Urothelium cell line (cell line): ENCODE data around the gene KCNE2.
"Not testable (repeated sequence)": the region's sequence is repeated elsewhere in the genome, so short reads cannot be mapped to it uniquely, and the experiment has no call there.

Experiments used
- DNase-seq: peaks from one replicate; pipeline ENCODE4 v3.0.0; 2011; ENCODE audit warnings: low spot score, mixed read lengths
- FAIRE-seq: peaks from 2 replicates; lab custom pipeline; 2011; peaks lifted over from hg19 to GRCh38; lab: Jason Lieb, UNC

KCNE2 gene

DNA sequence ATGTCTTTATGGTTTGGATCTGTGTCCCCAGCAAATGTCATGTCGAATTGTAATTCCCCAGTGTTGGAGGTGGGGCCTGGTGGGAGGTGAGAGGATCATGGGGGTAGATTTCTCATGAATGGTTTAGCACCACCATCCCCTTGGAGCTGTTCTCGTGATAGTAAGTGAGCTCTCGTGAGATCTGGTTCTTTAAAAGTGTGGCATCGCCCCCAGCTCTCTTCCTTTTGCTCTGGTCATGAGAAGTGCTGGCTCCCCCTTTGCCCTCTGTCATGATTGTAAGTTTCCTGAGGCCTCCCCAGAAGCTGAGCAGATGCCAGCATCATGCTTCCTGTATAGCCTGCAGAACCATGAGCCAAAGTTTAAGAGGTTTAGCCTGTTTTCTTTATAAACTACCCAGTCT, 11.2 kb upstream of the KCNE2 start:
- DNase-seq (no peak), FAIRE-seq (no peak)

DNA sequence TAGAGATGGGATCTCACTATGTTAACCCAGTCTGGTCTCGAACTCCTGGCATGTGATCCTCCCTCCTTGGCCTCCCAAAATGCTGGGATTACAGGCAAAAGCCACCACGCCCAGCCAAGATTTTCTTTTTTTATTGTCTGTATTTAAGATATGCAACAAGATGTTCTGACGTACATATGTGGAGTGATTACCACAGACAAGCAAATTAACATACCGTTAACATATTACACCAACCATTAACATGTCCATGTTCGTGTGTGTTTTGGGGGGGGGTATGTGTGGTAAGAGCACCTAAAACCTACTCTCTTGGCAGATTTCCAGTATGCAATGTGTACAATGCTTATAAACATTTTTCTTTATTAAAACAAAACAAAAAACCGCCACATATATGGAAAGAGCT, 10.6 kb upstream of the KCNE2 start:
- FAIRE-seq (no peak), DNase-seq (no peak)

DNA sequence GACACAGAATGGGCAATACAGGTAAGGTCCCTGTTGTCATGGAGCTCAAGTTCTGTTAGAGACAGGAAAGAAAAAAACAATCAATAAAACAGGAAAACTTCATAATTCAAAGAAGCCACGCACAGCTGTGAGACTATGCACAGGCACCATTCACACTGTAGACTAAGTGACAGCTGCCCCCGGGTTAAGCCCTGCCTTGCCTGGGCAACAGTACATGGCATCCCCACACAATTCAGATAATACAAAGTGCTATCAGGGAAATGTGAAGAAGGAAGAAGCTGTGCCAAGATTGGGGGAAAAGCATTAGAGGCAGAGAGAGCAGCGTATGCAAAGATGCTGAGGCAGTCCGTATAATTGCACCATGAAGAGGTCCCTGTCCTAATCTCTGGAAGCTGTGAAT, 9.0 kb upstream of the KCNE2 start:
- no peak for DNase-seq
- no peak for FAIRE-seq

DNA sequence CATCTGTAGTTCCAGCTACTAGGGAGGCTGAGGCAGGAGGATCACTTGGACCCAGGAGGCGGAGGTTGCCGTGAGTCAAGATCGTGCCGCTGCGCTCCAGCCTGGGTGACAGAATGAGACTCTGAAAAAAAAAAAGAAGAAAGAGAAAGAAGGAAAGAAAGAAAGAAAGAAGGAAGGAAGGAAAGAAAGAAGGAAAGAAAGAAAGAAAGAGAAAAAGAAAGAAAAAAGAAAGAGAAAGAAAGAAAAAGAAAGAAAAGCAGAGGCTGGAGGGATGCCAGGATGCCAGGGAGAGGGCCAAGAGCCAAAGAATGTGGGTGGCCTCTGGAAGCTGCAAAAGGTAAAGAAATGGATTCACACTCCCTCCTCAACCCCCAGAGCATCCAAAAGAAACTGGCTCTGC, 8.2 kb upstream of the KCNE2 start:
- DNase-seq, result no peak
- FAIRE-seq, result no peak

DNA sequence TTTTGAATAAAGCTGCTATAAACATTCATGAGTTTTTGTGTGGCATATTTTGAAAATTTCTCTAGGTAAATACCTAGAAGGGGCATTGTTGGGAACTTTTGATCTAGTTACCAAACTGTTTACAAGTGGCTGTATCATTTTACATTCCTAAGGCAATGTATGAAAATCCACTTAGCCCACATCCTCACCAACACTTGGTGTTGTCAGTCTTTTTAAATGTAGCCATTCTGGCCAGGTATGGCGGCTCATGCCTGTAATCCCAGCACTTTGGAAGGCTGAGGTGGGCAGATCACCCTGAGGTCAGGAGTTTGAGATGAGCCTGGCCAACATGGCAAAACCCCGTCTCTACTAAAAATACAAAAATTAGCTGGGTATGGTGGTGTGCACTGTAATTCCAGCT, 5.9 kb upstream of the KCNE2 start:
- no peak for FAIRE-seq
- DNase-seq, result no peak

DNA sequence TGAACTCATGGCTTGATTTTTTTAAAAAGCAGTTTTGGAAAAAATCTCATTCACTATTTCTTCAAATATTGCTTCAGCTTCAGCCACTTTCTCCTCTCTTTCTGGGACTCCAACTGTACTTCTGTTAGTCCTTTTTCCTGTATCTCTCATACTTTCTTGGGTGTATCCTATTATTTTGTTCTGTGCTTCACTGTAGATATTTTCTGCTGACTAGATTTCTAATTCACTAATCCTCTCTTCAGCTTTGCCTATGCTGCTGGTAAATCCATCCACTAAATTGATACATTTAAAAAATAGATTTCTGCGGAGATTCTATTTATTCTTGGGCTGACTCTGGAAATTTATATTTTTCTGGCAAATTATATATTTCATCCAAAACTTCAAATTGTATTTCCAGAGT, 4.9 kb upstream of the KCNE2 start:
- FAIRE-seq, result no peak
- no peak for DNase-seq

DNA sequence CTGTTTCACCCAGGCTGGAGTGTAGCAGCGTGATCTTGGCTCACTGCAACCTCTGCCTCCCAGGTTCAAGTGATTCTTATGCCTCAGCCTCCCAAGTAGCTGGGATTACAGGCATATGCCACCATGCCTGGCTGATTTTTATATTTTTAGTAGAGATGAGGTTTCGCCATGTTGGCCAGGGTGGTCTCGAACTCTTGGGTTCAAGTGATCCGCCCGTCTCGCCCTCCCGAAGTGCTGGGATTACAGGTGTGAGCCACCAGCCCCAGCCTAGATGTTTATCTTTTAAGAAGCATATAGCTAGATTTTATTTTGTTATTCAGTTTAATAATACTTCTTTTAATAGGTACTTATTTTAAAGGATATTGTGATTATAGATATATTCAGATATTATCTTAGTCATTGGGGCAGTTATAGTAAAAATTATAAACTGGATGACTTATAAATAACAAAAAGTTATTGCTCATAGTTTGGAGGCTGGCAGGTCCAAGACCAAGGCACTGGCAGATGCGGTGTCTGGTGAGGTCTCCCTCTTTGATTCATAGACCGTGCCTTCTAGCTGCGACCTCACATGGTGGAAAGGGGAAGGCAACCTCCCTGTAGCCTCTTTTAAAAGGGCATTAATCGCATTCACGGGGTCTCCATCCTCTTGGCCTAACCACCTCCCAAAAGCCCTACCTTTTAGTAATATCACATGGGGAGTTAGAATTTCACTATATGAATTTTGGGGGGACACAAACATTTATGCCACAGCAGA, 3.1 kb upstream of the KCNE2 start:
- DNase-seq (no peak), FAIRE-seq (no peak)

DNA sequence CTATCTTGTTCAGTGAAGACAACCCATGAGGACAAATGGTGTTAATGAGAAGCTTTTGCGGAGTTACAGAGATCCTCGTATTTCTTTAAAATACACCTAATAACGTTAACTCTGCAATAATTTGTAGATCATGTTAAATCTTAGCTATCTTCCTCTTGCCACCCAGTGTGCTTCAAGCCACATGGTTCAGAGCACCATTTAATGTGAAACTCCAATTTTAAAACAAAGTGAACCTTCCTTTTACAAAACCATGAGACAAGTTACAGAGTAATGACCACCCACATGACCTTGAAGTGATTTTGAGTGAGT, 1.7 kb upstream of the KCNE2 start:
- no peak for FAIRE-seq

DNA sequence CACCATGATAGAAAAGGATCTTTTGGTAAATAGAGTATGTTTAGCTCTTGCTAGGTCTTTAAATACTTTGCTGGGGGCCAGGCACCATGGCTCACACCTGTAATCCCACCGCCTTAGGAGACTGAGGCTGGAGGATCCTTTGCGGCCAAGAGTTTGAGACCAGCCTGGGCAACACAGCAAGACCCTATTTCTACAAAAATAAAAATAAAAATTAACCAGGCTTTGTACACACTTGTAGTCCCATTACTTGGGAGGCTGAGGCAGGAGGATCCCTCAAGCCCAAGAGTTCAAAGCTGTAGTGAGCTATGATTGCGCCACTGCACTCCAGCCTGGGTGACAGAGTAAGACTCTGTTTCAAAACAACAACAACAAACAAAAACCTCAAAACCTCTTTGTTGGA, 1.1 kb upstream of the KCNE2 start:
- no peak for FAIRE-seq

More for the DNA sequence above, 1.7 kb upstream of the KCNE2 start:
- DNase-seq, result no peak

DNA sequence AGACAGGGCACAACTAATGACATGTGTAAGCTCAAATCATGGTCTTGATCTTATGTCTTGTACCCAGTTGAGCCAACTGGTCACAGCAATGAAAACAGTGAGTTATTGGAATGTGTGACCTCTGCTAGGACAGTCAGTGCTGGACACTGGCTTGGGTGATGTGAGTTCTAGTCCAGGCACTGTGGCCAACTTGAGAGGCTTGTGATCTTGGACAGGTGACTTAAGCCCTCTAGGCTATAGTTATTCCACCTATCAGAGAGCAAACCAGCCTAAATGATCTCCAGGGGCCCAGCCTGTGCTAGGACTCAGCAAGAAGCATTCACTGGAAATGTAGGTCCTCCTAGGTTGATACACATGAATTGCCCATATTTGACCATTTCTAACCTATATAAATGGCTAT, 1.1 kb downstream of the KCNE2 start:
- FAIRE-seq (no peak), DNase-seq (no peak)

More for the DNA sequence above, 1.1 kb upstream of the KCNE2 start:
- no peak for DNase-seq

DNA sequence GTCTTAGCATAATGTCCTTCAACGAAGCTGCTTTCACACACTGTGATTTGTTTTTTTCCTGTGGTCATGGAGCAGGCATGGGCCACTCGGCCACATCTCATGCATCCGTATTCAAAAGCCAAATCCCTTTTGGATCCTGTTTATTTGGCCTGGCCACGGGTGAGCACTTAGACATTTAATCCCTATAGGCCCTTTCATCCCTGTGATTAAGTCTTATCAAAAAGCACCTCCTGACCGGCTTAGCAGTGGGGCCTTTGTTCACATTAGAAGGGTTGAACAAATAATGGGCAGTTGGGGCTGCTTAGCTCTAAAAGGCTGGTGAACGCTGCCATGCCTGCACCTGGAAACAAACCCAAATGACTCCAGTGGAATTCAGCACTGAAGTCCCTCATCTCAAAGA, 2.0 kb downstream of the KCNE2 start:
- no peak for DNase-seq
- FAIRE-seq, result no peak

DNA sequence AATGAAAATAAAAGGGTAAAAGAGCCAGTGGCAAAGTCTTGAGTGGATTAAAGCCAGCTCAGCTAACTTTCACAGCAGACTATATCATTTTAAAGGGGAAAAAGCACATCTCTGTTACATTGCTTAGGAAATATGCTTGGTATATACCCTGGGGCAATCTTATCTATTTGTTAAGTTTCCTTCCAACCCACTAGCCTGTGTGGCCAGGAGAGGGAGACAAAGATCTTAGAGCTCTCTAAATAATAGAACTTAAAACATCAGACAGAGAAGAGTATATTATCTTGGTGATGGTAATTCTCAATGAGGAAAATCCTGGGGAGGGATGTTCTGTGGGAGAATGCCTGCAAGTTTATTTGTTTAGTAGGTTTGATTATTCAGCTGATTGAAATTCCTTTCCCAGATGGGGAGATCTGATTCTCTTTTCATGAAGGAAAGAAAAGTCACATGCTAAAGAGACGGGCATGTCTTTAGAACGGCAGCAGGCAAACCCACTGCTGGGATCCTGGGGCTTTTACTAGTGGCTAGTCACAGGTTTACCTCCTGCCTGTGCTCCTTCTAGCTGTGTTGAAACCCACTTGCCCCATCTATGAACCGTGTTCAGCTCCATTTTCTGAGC, 3.6 kb downstream of the KCNE2 start:
- DNase-seq (peak; percentile 30), FAIRE-seq (no peak)

DNA sequence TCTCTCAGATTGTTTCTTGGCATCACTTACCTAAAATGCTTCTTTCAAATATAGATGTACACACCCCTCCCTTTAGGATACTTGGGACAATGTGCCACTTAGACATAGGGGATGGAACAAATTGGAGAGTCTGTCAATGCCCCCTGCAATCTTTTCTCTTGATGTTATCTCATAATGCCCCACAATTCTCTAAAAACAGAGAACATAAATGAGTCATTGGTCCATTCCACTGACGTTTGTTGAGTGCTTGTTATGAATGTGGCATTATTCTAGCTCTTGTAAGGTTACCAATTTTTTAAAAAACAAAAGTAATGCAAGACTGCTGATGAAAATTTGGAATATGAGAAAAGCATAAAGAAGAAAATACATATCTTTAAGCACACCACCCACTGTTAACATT, 5.9 kb downstream of the KCNE2 start:
- no peak for DNase-seq
- FAIRE-seq, result no peak

DNA sequence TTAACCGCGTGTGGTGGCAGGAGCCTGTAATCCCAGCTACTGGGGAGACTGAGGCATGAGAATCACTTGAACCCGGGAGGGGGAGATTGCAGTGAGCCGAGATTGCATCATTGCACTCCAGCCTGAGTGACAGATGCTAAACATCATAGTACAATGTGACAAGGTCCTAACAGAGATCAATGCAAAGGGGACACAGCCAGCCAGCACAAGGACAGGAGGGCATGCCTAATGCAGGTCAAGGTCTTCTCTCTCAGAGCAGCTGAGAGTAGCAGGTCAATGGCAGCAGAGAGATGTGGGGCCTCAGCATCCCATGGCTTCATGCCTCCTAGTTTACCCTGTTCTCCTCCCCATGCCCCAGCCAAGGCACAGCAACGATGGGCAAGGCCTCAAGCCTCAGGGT, 8.5 kb downstream of the KCNE2 start:
- no peak for FAIRE-seq
- DNase-seq, result no peak

DNA sequence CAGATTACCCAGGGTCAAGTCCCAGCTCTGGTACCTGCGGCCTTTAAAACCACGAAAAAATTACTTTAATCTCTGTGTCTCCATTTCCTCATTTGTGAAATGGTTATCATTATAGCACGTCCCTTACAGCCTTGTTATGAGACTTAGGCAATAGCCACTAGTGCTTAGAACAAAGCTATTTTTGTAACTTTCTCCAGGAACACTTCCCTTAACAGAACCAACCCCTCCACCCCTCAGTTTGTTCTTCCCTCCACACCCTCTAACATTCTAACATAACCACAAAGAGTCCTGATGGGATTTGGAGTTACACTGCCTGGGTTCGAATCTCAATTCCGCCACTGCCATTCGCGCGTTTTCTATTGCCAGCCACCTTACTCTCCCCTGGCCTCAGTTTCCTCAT, 10.7 kb downstream of the KCNE2 start:
- not testable (repeated sequence) for FAIRE-seq, DNase-seq

DNA sequence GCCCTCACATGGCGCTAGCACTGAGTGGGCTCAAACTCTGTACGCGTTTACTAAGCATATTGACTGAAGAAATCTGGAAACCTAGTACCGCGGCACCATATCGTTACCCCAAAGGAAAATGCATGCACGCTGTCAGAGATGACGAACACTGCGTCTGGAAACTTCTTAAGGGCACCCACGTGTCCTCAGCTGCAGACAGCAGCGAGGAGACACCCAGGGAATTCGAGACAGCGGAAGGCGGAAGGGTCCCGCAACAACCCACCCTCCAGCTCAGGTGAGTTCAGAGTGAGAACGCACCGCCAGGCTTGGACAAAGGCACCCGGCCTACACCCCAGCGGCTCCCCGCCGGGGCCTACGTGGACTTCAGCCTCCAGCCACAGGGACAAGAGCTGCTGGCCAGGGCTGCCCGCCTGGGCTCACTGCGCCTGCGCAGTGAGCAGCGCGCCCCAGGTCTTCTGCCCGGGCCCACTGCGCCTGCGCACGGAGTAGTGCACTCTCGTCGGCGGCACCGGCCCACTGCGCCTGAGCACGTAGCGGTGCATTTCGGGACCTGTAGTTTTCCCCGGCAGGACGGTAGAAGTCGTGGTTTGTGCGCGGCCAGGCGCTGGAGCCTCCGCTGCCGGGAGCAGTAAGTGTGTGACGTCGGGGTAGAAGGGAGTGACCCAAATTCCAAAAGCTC, 11.3 kb downstream of the KCNE2 start, which contains the start of gene SMIM11:
Gene SMIM11, plus strand, starts transcription at position 568 of the 679 bp plus-strand sequence. CDS start 3,998 bp downstream, outside the sequence.
- FAIRE-seq, result peak; percentile 69
- not testable (repeated sequence) for DNase-seq

DNA sequence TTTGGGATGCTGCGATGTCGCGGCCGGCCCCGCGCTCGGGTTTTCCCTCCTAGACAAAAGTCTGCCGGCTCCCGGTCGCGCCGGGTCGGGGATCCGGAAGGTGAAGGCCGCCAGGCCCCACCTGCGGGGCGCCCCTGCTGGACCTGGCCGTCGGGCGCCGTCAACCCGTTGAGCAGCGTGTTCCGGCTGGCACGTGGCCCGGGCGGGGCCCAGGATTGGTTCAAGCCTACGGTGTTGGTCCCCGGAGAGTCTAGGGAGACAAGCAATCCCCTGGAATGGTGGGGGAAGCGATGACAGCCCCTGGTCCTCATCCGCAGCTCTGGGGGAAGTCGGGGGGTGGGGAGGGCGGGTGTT, 11.8 kb downstream of the KCNE2 start:
- FAIRE-seq, DNase-seq: not testable (repeated sequence)

DNA sequence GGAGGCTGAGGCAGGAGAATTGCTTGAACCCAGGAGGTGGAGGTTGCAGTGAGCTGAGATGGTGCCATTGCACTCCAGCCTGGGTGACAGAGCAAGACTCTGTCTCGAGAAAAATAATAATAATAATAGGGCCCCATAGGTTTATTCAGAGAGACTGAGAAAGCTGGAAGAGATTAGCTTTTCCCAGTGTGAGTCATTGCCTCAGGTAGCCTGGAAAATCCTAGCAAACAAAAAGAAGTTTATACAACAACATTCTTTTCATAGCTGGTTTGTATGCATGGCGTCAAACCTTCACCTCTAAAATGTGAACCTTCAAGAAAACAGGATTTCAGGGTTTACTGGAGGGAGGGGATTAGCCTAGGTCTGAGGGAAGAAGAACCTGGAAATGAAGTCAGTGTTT, 19.3 kb downstream of the KCNE2 start:
- not testable (repeated sequence) for FAIRE-seq, DNase-seq

DNA sequence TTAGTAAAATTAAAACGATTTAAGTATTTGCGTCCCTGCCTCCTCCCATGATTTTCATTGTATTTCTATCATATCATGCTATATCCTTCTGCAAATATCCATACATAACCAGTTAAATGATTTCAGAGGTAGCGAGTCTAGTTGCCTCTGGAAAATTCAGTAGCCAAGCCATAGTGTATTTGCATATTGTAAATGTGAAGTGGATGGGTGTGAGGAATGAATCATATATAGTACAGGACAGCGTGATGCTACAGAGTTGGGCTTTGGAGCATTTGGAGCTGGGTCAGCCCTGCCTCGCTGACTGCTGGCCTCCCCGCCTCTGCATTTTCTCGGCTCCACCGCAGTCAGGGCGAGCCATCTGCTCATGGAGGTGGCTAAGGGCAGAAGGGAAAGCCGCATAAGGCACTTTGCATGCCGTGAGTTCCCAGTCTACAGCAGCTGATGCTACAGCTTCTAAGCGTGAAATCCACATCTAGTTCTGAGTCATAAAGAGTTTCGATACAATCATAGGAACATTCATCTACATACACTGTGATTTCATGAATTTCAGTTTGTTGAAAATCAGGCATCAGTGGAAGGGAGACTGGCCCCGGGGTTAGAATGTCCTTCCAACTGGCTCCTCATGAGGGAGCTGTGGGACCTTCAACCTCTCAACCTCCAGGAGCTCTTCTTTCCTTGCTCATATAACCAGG, 20.1 kb downstream of the KCNE2 start:
- DNase-seq, FAIRE-seq: not testable (repeated sequence)

DNA sequence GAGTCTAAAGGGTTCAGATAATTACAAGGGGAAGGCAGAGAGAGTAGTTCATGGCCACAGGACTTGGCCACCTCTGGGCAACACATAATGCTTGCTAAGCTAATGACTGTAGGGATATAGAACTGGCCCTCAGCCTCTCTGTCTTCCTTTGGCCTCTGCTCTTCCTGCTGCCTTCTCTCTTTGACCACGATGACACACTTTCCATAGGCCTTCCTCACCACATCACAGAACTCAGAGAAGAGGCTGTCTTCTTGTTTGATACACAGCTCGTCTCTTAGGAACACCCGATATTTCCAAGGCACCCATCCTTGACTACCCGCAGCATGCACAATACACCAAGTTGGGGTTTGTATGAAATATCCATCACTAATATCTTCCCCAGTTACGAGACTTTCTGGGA, 36.7 kb downstream of the KCNE2 start:
- not testable (repeated sequence) for DNase-seq, FAIRE-seq

DNA sequence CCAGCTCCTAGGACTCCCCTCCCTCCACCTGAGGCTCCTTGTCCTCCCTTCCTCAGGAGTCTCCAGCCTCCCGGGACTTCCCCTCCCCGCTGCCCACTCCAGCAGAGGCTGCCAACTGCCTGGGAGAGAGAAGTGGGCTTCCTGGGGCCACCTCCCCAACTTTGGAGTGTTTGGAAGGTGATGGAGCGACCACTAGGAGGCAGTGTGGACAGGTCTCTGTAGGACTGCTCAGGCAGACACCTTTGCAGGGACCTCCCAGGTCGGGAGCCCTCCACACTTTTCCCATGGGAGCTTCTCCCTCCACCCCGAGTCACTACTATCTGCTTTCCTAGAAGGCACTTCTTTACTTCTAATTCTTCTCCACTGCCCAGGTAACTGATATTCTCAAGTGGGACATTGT, 40.9 kb downstream of the KCNE2 start:
- not testable (repeated sequence) for DNase-seq, FAIRE-seq
